Activated CD4-positive, alpha-beta T cell treated with anti-CD3 and anti-CD28 coated beads, Interleukin-10, Interleukin-2, amounts not matched to agents 100 ng/mL and 50 ng/mL, durations not matched to agents 16 hours and 8 hours (primary cell): ENCODE data around the gene TNIK.
"Not testable (repeated sequence)": the region's sequence is repeated elsewhere in the genome, so short reads cannot be mapped to it uniquely, and the experiment has no call there.

ENCODE experiments used
- DNase-seq: peaks from one replicate; pipeline ENCODE4 v3.0.0-alpha.2; 2020

Gene TNIK

DNA sequence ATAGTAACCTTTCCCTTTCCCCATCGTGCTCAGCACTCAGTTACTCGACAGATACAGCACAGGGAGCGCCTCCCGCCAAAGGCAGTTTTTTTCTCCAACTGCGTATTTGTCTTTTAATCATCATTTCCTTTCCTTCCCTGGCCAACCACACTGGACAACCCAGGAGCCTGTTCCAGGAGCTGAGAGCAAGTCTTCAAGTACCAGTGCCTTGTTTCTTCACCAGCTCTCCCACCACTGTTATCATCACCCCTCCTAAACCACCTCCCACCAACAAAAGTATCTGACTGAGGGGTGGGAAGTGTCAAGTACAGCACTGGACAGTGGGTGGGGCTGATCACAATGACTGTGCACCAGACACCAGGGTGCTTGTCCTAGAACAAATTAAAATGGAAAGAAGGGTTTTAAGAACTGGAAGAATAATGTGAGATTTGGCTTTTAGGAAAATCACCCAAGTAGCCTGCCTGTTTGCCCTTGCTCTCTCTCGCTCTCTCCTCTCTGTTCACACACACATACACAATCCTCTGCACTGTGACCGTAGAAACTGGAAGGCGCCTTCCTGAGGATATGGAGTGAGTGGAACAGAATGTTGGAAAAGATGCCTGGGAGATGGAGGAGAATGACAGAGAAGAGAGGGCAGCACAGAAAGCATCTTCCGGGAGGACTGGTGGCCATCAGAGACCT, 126.3 kb downstream of the TNIK start:
- DNase-seq = no peak

DNA sequence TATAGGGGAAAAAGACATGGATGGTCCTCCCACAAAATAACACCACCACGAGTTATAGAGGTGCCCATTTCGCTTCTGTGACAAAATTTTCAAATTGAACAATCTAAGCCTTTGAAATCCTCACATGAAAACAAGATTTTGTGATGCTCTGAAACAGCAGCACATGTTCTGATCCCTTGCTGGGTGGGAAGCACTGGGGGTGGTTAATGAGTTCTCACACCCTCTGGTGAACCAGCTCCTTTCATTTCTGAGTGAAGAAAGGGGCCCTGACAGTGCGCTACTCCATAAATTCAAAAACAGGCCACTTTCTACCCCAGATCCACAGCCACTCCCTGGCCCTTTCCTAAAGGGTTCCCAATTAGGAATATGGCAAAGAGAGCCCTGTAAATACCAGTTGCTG, 129.3 kb downstream of the TNIK start:
- DNase-seq = no peak

DNA sequence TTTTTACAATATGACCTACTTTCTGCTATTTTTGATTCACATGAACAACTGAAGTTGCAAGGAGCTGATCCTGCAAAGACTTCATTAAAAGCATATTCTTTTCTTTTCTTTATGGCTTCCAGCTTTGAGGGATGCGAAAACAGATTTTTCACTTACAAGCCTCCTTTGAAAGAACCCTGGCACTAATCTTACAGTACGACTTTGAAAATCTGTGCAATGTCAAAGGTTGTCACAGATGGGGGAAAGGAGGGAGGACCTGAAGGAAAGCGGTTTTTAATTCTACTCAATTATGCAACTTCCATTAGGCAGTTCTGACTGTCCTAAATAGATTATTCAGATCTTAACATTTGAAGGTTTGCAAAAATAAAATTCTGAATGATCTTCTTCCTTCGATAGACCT, 130.5 kb downstream of the TNIK start:
- no peak for DNase-seq

DNA sequence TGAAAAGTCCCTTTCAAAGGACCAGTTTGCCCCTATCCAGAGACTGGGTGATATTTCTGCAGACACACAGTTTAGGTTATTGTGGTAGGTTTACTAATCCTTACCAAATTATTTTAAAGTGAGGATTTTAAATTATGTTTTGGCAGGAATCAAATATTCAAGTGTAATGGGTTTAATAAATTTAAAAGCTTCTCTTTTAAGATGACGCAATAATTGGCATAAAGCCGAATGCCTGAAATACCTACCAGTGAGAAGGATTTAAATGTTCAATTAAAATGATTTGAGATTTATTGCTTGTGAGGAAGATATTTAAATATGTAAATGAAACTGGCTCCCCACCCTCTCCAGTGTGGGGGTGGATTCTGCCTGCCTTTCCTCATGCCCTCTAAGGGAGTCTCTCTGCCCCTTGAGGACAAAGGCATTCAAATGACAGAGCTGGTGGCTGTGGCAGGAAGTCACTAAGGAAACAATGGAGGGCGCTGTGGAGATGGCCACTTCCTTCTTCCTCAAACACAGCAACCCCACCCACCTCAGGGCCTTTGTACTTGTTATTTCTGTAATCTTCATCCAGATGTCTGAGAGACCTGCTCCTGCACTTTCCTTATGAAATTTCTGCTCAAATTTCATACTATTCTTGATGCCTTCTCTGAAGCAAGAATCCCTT, 131.7 kb downstream of the TNIK start:
- peak; percentile 32 for DNase-seq

DNA sequence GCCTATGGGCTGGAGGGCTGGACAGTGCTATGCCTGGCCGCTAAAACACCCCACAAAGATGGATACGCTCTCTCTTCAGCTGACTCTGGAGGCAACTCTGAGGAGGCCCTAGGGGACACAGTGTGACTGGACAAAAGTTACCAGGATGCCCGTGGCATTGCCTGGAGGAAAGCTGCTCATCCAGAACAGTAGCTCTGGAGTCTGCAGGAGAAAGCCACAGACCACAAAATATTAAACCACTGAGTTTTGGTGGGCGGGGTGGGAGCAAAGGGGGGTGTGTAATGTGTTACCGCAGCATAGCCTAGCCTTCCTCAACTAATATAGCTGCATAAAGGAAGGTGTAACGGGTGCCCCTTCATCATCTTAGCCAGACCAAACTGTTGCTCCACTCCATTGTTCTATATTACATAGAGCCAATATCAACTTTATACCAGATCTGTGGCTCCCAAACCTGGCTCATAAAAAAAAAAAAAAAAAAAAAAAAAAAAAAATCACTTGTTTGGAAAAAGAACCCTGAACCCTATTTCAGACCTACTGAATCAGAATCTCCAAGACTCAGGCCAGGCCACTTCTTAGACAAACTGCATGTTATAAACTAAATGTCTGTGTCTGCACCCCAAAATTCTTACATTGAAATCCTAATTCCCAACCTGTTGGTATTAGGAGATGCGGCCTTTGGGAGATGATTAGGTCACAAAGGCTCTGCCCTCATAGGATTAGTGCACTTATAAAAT, 132.6 kb downstream of the TNIK start:
- DNase-seq = no peak

DNA sequence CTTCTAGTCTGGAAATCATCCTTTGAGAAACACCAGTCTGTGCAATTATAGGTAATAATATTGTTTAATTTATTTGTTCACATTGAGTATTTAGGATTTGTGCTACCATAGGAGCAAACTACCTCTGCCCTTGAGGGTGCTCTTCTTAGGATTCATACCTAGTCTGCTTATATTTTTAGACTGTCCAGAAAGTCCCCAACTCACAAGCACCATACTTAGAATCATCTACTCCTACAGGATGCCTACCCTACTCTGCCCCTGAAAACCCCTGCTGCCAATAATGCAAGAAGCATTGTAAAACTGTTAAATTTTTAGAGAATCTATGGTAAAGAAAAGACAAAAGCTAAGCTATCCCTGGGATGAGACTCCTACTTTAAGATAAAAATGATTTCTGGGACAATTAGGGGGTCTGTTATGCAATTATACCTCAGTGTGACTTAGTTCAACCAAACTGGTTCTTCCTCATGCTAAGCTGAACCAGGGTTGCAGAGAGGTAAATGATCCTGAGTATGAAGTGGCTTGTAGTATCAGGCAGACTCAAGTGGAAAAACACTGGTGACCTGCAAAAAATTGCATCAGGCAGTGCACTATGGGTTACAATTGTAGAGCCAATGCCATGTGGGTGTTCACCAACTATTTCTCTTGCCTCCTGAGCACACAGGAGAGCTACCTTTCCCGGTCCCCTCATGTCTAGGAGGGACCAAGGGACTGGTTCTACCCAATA, 133.3 kb downstream of the TNIK start:
- no peak for DNase-seq

DNA sequence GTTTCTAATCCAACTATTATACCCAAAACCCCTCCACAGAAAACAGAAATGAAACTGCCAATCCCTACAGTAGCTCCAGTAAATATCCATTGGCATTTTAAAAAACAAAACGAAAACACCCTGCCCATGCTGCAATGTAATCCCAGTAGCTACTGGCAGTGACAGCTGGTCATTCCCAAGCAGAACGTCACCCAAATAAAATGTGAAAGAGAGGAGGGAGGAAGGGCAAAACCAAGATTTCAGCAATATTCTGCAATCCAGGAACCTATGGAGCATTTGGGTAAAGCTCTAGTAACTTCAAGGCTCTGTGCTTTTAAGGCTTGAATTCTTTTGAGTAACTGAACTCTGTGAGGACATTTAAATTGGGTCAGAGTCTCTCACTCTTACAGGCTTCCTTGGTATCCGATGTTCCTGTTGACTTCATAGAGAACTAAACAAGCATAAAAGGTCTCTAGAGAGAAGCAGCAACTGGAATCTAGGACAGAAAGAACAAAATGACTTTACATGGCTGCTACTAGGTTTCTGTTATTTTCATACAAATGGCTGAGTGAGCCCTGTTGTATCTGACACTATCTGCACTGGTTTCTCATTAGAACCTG, 136.2 kb downstream of the TNIK start:
- no peak for DNase-seq

DNA sequence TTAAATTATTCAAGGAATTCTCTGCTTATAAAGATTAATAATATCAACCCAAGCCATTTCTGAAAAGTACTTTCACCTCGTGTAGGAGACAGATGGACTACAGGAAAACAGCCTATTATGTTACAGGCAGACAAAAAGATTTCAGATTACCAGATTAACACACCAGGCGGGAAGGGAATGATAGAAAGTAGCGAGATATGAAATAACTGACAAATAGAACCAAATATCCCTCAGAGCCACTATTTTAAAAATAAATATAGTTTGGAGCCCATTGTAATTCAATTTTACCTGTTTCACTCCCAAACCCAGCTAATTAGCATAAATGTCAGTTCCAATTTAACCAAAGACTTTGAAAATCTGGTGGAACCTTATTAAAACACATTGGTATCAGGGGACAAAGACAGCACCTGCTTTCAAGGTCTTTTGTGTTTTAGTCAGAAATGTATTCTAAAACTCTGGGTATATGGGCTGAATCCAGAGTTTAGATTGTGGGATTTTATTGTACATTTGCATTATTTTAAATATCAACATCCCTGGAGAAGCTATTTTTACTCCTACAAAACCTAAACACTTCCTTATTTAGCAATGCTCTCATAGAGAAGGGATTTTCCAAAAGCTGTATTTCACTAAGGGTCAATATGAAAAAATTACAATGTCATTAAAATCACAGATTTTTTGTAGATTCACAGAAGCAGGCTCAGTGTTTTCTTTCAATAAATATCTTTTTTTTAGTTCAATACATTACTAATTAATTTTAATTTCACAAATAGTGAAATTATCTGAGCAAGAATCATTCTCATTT, 138.4 kb downstream of the TNIK start:
- no peak for DNase-seq

DNA sequence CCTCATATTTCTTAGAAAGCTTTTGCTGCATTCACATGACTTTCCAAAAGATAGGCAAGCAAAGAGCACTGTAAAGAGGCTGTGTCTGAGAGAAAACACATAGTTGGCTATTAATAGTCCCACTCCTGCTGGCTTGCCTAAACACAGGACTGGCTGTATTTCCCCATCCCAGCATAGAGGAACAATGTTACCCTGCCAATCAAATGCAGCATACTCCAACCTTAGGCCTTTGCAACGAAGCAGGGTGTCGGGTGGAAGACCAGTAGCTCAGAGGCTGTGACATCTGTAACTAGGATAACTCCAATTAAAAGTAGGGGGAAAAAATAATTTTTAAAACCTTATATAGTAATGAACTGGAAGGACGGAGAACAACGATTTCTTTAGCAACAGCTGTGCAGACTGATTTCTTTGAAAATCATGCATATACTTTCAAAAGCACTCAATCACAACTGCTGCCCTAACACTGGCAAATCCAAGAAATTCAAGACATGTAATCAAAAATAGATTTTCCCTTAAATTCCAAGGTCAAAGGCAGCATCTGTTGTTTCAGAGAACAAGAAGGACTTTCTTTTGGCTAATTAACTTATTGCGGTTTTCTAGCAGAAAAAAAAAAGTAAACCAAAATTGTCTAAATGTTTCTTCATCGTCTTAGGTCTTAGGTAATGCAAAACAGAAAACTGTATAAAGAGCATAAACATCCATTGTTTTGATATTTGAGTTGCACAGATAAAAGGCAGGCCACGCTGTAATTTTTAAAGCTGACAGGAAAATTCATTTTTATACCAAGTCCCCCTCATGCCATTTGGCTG, 139.3 kb downstream of the TNIK start:
- no peak for DNase-seq

DNA sequence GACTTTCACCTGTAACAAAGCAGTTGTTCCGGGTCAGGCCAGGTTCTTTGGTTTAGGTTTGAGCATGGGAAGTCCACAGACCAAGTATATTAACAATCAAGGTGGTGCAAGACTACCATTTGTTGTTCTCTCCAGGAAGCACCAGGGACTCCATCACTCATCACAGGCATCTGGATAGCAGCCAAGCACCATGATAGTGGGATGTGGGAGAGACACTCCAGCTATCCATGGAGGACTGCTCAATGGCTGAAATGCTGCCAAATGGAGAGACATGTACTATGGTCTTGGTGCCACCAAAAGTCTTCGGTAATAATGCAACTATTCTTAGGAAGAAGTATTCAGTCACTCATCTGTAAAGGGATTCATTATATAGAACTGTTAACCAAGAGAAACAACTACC, 143.0 kb downstream of the TNIK start:
- no peak for DNase-seq

DNA sequence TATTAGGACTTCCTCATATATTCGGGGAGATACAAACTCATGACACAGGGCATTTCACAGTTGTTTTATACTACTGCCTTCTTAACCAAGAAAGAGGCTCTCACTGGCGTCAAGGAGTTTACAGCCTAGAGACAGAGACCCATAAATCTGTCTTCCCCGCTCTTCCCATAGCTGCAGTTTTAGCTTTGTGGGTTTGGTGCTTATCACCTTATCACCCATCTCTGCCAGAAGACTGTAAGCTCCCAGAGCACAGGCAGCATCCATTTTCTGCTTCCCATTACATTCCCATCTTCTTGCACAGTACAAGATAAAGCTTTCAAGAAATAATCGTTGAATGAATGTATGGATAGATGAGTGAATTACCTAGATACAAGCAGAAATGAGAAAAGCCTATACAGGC, 144.3 kb downstream of the TNIK start:
- DNase-seq = no peak

DNA sequence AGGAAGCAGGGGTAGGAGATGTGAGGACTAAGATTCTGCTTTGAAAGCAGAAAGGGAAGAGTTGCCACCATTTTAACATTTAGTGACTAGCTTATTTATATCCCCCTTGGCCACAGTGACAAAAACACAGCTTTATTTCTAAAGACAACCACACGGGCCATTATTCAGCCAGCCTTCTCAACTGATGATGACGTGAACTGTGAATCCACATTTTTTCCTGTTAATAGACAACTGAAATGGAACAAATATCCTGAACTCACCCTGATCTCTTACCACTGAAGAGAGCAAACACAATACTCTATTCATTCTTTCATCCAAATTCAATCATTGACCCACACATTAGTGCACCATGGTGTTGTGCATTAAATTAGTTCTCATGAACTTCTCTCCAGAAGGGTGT, 145.1 kb downstream of the TNIK start:
- no peak for DNase-seq

DNA sequence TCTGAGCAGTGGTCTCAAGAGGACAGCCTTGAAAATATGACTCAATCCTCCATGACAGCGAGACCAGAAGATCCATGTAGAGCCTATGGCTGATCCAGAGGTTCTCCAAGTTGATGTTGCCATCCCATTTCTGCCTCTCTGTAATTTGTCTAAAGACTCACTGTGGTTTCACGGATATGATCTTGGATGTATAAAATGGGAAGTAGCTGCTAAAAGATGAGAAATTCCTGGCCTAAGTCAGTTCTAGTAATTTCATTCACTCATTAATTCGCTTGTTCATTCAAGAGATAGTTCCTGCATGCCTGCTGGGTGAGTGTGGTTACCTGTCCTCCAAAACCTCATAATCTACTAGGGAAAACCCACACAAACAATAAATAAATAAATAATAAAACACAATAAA, 145.9 kb downstream of the TNIK start:
- no peak for DNase-seq

DNA sequence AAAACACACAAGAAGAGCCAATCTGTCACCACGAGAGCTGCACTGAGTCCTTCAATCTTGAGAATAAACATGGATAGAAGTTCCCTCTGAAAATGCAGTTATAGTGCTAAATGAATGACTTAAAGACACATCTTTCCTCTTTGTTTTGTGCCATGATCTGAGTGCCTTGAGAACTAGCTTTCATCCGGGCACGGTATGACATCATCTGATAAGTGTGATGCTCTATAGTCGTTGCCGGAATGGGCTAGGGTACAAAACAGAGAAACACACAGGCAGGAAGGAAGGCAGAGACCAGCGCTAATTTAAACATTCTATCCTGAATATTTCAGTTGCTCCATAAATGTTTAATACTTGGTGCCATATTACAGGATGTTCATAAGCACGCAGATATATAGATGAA, 146.5 kb downstream of the TNIK start:
- DNase-seq = no peak

DNA sequence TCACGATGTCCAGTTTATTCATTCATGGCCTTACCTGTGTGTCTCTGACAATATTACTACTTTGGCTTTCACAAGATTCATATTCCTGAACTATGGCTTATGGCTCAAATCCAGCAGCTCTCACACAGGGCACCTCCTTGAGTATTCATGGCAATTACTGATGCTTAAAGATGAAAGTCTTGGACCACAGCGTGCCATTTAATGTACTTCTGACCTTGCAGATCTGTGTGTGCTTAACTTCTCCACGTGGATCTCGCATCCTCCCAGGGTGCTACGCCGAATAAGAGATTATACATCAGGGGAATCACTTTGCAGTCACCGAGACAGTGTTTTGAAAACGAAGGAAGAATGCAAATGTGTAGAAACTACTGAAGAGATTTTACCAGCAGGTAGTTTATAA, 147.5 kb downstream of the TNIK start:
- DNase-seq = no peak

DNA sequence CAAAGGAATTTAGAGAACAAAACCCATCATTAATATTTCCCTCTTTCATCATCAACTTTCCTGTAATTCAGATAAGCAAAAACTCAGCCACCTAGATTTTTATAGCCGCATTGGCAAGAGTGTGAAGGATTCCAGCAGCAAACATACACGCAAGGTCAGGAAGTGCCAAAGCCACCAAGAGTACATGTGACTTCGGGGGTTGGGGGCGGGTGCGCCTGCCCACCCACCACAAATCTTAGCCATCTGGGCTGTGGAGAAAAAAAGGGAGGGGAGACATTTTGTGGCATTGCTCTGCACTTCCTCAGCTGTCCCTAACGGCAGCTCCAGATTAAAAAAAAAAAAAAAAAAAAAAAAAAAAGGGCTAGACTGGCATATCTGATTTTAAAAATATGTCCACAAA, 148.4 kb downstream of the TNIK start:
- DNase-seq = no peak

DNA sequence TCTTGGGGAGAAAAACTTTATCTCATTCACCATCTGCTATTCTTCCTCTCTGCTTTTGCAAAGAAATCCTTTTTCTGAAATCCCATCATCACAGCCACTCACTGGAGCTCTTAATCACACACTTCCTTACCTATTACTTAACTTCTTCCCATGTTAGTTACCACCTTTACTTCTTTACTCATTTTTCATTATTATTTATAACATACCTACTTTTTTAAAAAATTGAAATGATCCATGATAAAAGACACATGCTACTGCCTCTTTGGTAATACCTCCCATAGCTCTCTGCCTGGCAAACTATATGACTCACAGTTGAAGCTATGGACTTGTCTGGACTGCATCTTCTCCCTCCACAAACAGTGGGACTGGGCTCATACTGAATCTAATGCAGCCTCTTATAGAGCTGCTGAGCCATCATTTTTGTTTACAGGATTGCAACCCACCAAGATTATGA, 150.3 kb downstream of the TNIK start:
- DNase-seq = no peak

DNA sequence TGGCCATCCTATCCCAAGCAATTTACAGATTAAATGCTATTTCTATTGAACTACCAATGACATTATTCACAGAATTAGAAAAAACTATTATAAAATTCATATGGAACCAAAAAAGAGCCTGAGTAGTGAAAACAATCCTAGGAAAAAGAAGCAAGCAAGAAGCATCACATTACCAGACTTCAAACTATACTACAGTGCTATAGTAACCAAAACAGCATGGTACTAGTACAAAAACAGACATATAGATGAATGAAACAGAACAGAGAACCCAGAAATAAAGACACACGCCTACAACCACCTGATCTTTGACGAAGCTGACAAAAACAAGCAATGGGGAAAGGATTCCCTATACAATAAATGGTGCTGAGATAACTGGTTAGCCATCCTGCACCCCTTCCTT, 152.2 kb downstream of the TNIK start:
- DNase-seq = no peak

DNA sequence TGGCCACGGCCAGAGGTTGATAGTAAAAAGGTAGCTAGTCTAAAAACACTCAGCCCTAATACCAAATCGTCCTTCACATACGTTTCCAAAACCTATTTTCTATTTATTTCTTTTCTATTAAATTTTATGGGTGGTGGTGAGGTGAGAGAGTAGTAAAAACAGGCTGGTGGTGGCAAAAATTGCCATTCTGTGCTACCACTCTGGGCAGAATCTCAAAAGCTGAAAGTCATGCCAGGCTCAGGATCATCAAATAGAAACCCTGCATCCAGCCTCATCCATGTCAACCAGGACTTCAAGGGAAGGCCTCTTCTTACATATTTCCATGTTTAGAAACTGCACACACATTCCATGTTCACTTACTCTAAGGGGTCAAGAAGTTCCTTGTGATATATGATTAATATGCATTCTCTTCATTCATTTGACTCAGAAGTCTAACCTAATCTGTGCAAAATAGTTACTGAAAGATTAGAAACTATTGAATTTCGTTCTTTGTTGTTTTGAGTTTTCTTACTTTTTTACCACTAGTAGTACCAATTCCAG, 153.1 kb downstream of the TNIK start:
- no peak for DNase-seq

DNA sequence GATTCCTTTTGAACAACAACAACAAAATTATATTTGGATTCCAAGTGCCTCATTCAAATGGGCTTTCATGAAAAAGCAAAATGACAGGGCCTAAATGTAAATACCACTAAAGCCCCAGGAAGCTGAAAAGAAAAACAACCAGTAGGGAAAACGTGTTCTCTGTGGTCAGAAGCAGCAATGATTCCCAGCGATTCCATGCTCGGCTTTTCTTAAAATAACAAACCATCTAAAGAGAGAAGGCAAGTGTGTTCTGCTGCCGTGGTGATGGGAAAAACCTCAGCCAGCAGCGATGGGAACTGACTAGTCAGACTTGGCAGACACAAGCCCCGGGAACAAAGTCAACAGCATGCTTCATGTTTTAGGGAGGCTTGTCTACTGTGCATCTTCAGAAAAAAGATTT, 153.6 kb downstream of the TNIK start:
- DNase-seq = no peak

DNA sequence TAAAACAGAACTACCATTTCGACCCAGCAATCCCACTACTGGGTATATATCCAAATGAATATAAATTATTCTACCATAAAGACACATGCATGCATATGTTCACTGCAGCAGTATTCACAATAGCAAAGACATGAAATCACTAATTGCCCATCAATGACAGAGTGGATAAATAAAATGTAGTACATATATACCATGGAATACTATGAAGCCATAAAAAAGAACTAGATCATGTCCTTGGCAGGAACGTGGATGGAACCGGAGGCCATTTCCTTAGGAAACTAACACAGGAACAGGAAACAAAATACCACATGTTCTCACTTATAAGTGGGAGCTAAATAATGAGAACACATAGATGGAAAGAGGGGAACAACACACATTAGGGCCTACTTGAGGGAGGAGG, 154.4 kb downstream of the TNIK start:
- not testable (repeated sequence) for DNase-seq
